ENCODE data around the gene CENPT. TPM values are rescaled to one million over a fixed set of nuclear protein-coding genes. Genes with fewer than 3 reads are reported as not detected.
"Not testable (repeated sequence)": the region's sequence is repeated elsewhere in the genome, so short reads cannot be mapped to it uniquely, and the experiment has no call there.

CENPT gene
- polyA plus RNA-seq, 1 donor: 32.1 TPM

DNA sequence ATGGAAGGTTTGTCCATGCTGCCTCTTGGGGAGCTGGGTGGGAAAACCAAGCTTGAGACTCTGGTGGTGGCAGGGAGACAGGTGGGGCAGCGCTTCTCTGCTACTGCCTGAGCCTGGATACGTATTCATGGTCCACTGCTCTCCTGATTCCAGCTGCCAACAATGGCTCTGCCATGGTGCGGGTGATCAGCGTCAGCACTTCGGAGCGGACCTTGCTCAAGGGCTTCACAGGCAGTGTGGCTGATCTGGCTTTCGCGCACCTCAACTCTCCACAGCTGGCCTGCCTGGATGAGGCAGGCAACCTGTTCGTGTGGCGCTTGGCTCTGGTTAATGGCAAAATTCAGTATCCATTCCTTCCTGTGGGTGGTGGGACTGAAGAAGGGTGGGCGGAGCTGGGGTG, 29.6 kb upstream of the CENPT start:
- no peak for DNase-seq (ENCODE audit: low read depth)

DNA sequence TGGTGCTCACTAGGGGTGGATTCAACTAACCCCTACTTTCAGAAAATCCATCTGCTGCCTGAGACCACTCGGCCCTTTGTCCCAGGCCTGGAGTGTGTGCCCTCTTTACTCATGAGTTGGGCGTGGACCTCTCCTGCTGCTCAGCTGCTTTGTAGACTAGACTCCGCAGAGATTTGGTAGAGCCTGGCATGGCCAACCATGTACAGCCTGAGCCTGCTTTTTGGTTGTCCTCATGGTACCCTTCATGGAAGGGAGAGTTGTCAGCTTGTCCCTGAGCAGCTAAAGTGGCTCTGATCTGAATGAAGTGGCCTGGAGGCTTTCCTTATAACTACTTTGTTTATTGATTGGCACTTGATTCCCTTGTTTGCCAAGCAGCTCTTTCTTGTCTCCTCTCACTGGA, 26.9 kb upstream of the CENPT start:
- DNase-seq (ENCODE audit: low read depth): no peak

DNA sequence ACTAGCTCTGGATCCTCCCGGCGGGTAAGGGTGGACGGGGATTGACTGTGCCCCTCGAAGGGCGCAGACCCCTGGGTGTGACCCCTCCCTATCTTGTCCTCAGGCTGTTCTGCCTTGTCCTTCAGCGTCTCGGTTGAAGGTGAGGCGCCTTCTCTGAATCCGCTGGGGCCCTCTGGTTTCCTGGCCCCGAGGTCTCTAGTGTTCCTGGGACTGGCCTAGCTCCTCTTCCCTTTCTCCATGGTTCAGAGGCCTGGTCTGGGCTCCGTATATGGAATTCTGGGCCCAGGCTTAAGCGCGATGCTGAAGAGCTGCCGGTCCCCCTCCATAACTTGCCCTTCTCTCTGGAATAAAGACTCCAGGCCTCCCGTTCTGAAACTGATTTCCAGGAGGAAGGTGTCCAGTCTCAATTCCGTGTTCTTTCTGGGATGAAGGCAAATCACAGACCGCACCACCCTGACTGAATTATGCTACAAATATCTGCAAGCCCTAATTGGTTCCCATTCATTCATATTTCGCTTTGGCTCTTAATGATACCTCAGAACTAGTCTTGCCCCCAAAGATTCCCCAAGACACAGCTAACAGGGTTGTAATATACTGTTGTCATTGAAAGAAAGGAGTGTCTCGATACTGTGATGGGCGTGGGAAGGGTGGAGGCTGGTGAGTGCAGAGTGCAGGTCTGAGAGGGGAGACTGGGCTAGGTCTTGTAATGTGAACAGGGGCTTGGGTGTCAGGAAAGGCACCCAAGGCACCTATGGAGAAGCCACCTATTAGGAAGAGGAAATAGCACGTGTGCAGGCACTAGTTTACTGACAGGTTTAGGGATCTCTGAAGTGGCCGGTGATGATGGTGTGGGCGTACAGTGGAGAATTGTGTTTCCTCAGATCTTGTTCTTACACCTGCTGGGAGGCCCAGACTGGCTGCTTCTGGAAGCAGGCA, 26.2 kb upstream of the CENPT start:
- DNase-seq (ENCODE audit: low read depth): no peak

DNA sequence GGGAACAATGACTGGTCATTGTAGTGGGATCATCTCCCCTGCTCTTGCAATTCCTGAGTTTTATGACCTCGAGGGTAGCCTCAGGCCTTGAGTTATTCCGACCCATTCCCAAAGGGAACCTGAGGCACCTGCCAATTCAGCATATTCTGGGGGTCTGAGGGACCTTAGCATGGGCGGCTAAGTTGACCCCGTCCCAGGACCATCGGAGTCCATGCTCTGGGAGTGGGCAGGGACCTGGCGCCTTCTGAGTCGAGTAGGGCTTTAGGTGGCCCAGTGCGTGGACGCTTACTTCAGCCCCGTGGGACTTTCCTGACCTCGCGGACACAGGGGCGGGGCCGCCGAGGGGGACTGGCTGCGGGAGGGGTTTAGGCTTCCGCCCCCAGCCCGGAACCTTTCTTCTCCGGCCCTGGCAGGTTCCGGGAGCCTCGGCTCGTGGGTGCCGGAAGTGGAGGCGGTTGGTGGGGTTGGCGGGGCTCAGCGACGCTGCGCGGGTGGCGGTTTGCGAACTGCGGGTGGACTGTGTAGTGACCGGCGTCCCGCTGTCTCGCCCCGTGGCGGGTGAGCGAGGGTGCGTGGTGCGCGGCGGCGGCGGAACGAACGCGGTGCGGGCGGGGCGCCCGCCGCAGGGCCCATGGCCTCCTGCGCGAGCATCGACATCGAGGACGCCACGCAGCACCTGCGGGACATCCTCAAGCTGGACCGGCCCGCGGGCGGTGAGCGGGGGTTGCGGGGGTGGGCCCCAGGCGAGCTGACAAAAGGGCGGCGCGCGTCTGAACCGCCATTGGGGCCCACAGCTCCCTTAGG, 25.3 kb upstream of the CENPT start, which contains the start of gene EDC4:
Gene EDC4 (plus strand): TSS at position 422 of the 804 bp plus-strand sequence. CDS start 210 bp downstream, at position 632.
- DNase-seq (ENCODE audit: low read depth): no peak

GRCh38 chr16:67872131-67872630, 24.7 kb upstream of the CENPT start:
- no peak for DNase-seq (ENCODE audit: low read depth)

GRCh38 chr16:67871256-67871655, 23.8 kb upstream of the CENPT start:
- DNase-seq (ENCODE audit: low read depth): no peak

DNA sequence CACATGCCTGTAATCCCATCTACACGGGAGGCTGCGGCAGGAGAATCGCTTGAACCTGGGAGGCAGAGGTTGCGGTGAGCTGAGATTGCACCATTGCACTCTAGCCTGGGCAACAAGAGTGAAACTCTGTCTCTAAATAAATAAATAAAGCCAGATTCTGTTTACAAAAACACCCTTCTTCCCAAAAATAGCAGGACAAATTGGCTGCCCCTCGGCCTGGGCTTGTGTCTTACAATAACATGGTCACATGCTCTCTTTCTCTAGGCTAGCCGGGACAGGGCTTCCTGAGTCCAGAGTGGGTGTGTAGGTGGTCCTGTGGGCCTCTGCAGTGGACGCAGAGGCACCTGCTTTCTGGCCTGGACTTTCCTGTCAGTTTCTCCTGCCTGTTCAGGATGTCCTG, 22.2 kb upstream of the CENPT start:
- DNase-seq (ENCODE audit: low read depth): no peak

- no peak for DNase-seq (ENCODE audit: low read depth)
Measured at GRCh38 chr16:67868290-67868689, 20.8 kb upstream of the CENPT start.

DNA sequence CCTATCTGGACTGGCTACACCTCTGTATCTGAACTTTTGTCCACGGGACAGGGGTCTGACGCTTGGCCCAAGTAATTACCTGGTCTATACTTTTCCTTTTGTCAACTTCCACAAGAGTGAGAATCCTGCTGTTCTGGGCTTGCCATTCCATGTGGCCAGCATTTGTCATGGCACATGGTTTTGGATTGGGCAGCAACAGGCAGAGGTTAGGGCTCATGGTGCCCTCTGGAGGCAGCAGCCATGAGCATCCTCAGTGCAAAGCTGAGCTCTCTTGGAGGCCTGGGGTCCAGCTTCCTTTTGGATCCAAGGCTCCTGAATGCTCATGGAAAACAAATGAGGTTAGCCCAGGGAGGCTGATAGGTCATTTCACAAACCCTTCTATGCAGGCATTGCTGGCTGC, 17.8 kb upstream of the CENPT start:
- no peak for DNase-seq (ENCODE audit: low read depth)

GRCh38 chr16:67864594-67864993, 17.1 kb upstream of the CENPT start:
- DNase-seq (ENCODE audit: low read depth): no peak

- not testable (repeated sequence) for DNase-seq (ENCODE audit: low read depth)
Measured at GRCh38 chr16:67864044-67864443, 16.6 kb upstream of the CENPT start.

DNA sequence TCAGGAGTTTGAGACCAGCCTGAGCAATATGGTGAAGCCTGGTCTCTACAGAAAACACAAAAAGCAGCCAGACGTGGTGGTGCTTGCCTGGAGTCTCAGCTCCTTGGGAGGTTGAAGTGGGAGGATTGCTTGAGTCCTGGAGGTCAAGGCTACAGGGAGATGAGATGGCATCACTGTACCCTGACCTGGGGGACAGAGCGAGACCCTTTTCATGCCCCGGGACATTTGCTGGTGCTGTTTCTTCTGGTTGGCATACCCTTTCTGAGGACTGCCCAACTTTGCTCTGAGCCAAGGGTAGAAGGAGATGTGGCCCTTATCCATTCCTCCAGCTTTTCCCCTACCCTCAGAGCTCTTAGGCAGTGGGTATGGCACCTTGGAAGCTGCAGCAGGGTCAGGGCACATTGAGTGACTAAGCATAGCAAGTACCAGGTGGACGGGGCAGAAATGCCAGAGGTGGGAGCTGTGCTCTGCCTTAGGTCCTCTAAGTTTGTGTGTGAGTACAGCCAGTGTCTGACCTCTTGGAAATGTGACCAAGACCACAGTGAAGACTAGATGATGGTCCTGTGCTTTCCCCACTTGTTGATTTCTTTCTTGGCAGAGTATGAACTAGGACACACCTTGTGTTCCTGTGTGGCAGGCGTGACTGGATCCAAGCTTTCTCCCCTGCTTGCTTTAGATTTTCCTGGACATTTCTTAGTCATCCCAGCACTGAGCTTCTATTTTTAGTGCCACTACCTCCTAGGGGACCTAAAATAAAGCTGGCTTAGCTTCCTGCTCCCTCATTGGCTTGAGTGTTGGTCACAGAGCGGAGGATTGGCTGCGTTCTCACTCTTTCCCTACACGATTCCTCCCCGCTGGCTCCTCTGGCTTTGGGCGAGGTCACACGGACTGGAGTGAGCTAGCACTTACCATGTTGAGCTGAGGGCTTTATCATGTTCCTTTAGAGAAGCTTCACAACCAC, 15.4 kb upstream of the CENPT start:
- peak; percentile 72 for DNase-seq (ENCODE audit: low read depth)

GRCh38 chr16:67861877-67862276, 14.4 kb upstream of the CENPT start:
- no peak for DNase-seq (ENCODE audit: low read depth)

DNA sequence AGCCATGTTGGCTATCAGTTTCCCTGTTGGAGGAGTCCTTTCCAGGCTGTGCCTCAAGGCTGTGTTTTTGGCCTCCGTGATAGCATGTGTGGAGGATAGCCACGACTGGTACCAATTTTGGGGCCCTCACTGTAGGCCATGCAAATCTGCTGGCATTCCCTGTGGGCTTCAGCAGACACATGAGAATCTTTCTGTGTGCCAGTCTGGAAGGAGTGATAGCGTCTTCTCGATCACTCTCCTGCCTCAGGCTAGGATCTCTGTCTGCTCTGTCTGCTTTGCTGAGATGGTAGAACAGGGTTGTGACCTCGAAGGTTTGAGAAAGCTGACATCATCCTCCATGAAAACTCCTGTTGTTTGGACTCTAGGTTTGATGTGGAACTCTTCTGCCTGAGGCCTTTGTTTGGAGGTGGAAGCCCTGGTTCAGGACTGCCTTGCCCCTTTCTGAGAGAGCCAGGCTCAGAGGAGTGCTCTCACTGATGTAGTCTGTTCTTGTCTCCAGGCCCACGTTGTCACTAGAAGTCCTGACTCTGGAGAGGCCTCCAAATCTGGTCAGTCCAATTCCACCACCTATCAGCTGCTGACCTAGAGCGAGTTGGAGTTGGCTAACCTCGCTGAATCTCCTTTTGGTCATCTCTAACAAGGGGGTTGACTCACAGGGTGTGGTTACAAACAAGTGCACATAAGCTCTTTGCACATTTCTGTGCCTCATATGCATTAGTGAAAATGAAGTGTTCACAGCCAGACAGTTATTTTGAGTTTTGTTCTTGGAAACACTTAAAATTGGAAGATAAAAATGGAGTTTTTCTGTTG, 13.3 kb upstream of the CENPT start:
- DNase-seq (ENCODE audit: low read depth): no peak

DNA sequence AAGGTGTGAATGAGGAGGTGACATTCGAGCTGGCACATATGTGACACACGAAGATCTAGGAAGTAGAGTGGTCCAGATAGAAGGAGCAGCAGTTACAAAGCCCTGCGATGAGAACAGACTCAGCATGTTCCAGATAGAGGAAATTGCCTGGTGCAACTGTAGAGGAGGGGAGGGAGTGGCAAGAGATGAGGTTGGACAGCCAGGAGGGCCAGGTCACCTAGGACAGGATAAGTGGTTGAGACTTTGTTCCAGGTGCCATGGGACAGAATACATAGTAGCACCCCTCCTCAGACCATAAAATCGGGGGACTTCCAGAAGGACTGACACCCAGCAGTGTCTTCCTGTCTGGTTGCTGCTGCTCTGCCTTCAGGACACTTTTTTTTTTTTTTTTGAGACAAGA, 11.0 kb upstream of the CENPT start:
- no peak for DNase-seq (ENCODE audit: low read depth)

GRCh38 chr16:67857547-67858233, 10.2 kb upstream of the CENPT start:
- DNase-seq (ENCODE audit: low read depth): no peak

DNA sequence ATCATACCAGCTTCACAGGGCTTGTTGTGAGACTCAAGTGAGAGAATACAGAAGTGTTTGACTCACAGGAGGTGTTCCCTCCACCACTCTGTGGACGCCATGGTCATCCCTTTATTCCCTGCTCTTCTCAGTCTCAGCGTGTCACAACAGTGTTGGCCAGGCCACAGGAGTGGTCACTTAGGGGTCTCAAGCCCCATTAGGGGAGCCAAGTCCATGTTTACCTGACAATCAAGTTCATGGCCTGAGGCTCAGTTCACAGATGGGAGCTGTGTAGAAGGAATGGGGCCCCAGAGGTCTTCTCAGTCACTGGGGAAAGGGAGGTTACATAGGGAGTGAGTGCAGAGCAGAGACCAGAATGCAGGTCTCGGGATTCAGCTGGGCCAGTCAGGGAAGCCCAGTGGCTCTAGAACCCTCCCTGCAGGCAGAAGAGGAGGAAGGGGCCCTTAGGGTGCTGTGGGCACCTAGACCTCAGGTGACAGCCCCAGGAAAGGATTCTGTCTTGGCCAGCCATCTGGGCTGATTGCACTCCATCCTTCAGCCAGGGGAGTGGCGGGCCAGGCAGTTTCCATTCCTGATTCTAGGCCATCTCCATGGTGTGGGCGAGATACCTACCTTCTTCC, 9.5 kb upstream of the CENPT start:
- DNase-seq (ENCODE audit: low read depth): no peak

- DNase-seq (ENCODE audit: low read depth): no peak
Measured at GRCh38 chr16:67855789-67856188, 8.3 kb upstream of the CENPT start.

DNA sequence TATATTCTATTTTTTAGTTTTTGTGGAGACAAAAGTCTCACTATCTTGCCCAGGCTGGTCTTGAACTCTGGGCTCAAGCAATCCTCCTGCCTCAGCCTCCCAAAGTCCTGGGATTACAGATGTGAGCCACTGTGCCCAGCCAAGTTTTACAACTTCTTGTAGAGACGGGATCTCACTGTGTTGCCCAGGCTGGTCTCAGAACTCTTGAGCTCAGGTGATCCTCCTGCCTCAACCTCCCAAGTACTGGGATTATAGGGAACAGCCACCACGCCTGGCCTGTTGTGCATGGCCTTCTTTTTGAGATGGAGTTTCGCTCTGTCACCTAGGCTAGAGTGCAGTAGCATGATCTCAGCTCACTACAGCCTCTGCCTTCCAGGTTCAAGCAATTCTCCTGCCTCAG, 6.2 kb upstream of the CENPT start:
- DNase-seq (ENCODE audit: low read depth): no peak
